Mesendoderm (in vitro differentiated cells): ENCODE results near the gene TLE3.

Experiments used
- DNase-seq: peaks from one replicate; pipeline ENCODE4 v3.0.0; 2013
- H2AK5ac ChIP-seq: 2 replicates; pipeline ENCODE4 v1.6.1; 2013; ENCODE audit warnings: low read length, inconsistent platforms
- H2BK120ac ChIP-seq: 2 replicates; pipeline ENCODE4 v1.6.1; 2013; ENCODE audit warnings: low read depth, mild to moderate bottlenecking, low read length, moderate library complexity, mixed read lengths
- H2BK15ac ChIP-seq: replicated peaks from 2 replicates; pipeline ENCODE4 v1.6.1; 2013; ENCODE audit warnings: low read depth, mild to moderate bottlenecking, moderate library complexity
- H2BK5ac ChIP-seq: 2 replicates; pipeline ENCODE4 v1.6.1; 2013; ENCODE audit warnings: low read length, inconsistent platforms
- H3K18ac ChIP-seq: 2 replicates; pipeline ENCODE4 v1.6.1; 2013; ENCODE audit warnings: mild to moderate bottlenecking, low read length, mixed read lengths
- H3K23ac ChIP-seq: one replicate; pipeline ENCODE4 v1.6.1; 2013; ENCODE audit warnings: low read length
- H3K27ac ChIP-seq: 2 replicates; pipeline ENCODE4 v1.5.1; 2013; ENCODE audit warnings: low read depth, mild to moderate bottlenecking, inconsistent platforms, low read length, moderate library complexity
- H3K27me3 ChIP-seq: 2 replicates; pipeline ENCODE4 v1.6.1; 2013; ENCODE audit warnings: low read length, control low read depth, mild to moderate bottlenecking, inconsistent platforms; ENCODE audit not compliant: insufficient read depth, poor library complexity
- H3K36me3 ChIP-seq: 2 replicates; pipeline ENCODE4 v1.6.1; 2013; ENCODE audit warnings: low read length, inconsistent platforms; ENCODE audit not compliant: control insufficient read depth, insufficient read depth
- H3K4ac ChIP-seq: one replicate; pipeline ENCODE4 v1.6.1; 2013; ENCODE audit warnings: low read depth, mild to moderate bottlenecking, low read length, moderate library complexity
- H3K4me1 ChIP-seq: 2 replicates; pipeline ENCODE4 v1.6.1; 2013; ENCODE audit warnings: low read depth, low read length, inconsistent platforms; ENCODE audit not compliant: control insufficient read depth
- H3K4me2 ChIP-seq: 2 replicates; pipeline ENCODE4 v1.6.1; 2013; ENCODE audit warnings: low read length
- H3K4me3 ChIP-seq: 2 replicates; pipeline ENCODE4 v1.5.1; 2013; ENCODE audit warnings: mild to moderate bottlenecking, low read length
- H3K56ac ChIP-seq: one replicate; pipeline ENCODE4 v1.6.1; 2013; ENCODE audit warnings: low read length
- H3K79me1 ChIP-seq: 2 replicates; pipeline ENCODE4 v1.6.1; 2013; ENCODE audit warnings: low read length, inconsistent platforms
- H3K79me2 ChIP-seq: 2 replicates; pipeline ENCODE4 v1.6.1; 2013; ENCODE audit warnings: mild to moderate bottlenecking, low read length; ENCODE audit not compliant: control insufficient read depth, insufficient read depth
- H3K9ac ChIP-seq: 2 replicates; pipeline ENCODE4 v1.6.1; 2013; ENCODE audit warnings: low read length, inconsistent platforms
- H4K5ac ChIP-seq: one replicate; pipeline ENCODE4 v1.6.1; 2013; ENCODE audit warnings: low read length
- H4K8ac ChIP-seq: one replicate; pipeline ENCODE4 v1.6.1; 2013; ENCODE audit warnings: low read depth, mild to moderate bottlenecking, control low read depth, low read length, moderate library complexity
- WGBS: extraction: QIAGEN DNeasy Blood & Tissue Kit; methylation state at CpG from one replicate; pipeline ENCODE4 v1.1.7; 2013; ENCODE audit warnings: low lambda C conversion rate, missing lambda C conversion rate; ENCODE audit not compliant: insufficient coverage; ENCODE audit errors: extremely low coverage; 5-methylcytosine and 5-hydroxymethylcytosine counted together

The TLE3 gene

DNA sequence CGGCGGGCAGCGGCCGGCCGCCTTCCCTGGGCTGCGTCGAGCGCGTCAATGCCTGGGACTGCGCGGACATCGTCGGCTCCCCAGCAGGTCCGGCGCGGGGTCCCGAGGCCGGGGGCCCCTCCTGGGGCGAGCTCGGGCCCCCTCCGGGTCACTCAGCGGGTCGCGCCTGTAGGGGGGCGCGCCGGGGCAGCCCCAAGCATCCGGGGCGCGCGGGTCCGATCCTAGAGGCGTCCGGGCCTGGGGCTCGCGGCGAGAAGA, 725 bp downstream of the TLE3 start:
- Histone ChIP-seq H4K5ac (no peak overlapping the region), H3K36me3 (no peaks in the 10 kb centered on the region), H2AK5ac (no peak overlapping the region), H3K56ac (peak overlapping the region; percentile 97), H3K27ac (peak overlapping the region; percentile 86), H3K27me3 (no peaks in the 10 kb centered on the region), H3K4me2 (peak overlapping the region; percentile 77), H3K9ac (peak overlapping the region; percentile 95), H3K79me1 (no peaks in the 10 kb centered on the region), H3K4me3 (peak overlapping the region; percentile 66), H3K18ac (peak overlapping the region; percentile 99), H2BK120ac (peak overlapping the region; percentile 94), H2BK5ac (peak overlapping the region; percentile 42), H3K79me2 (peaks cover 45% of the 10 kb centered on the region), H2BK15ac (peak overlapping the region; percentile 25), H3K4me1 (peaks cover 21% of the 10 kb centered on the region), H3K23ac (peak overlapping the region; percentile 25), H3K4ac (peak overlapping the region; percentile 97), H4K8ac (peak overlapping the region; percentile 42)
- WGBS = no CpG with 5 or more reads among the region's 37 CpGs
- DNase-seq = no peak

DNA sequence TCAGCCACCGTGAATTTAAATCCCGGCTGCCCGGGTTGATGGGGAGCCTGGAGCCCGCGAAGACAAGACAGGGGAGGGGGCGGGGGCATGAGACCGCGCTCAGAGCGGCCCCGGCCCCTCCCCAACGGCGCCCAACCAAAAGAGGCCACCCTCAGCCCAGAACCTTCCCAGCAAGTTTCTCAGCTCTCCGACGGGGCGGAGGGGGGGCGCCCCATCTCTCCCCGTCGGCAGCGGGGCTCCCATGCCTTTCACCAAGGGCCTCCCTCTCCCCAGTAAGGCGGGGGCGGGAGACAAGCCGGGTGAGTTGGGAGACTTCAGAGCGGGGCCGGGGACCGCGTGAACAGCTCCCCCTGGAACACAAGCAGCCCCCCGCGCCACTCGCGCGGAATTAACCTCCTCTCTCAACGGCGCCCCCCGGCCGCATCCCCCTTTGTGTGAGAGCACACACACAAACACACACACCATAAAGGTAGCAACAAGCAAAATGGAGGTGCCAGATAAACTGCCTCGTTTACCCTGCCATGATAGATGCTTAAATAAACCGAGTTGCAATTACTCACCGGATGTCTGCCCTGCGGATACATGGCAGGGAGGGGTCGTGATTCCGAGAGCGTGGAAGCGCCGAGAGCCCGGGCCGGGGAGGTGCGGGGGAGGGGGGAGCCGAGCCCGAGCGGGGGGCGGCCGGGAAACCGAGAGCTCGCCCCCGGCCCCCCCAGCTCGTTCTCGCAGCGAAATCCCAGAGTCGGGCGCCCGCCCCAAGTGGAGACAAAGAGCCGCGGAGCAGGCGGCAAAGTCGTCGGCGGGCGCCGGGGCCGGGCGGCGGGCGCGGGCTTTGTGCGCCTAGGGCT, 1.3 kb downstream of the TLE3 start:
- peak; percentile 65 for DNase-seq
- peak overlapping the region; percentile 95 for H3K9ac ChIP-seq
- H2BK120ac ChIP-seq = peak overlapping the region; percentile 94
- peak overlapping the region; percentile 25 for H3K23ac ChIP-seq
- peaks cover 24% of the 10 kb centered on the region for H3K4me1 ChIP-seq
- H2BK5ac ChIP-seq = peak overlapping the region; percentile 79
- H3K18ac ChIP-seq = peak overlapping the region; percentile 99
- H4K5ac ChIP-seq = no peak overlapping the region
- peaks cover 50% of the 10 kb centered on the region for H3K79me2 ChIP-seq
- H3K56ac ChIP-seq = peak overlapping the region; percentile 97
- H3K4me3 ChIP-seq = peak overlapping the region; percentile 66
- peak overlapping the region; percentile 97 for H3K4ac ChIP-seq
- peak overlapping the region; percentile 2 for H3K4me2 ChIP-seq
- peak overlapping the region; percentile 20 for H2BK15ac ChIP-seq
- H3K36me3 ChIP-seq = no peaks in the 10 kb centered on the region
- no CpG with 5 or more reads among the region's 75 CpGs for WGBS
- peaks cover 3% of the 10 kb centered on the region for H3K79me1 ChIP-seq
- H2AK5ac ChIP-seq = no peak overlapping the region
- no peaks in the 10 kb centered on the region for H3K27me3 ChIP-seq
- peak overlapping the region; percentile 42 for H4K8ac ChIP-seq
- H3K27ac ChIP-seq = peak overlapping the region; percentile 86

DNA sequence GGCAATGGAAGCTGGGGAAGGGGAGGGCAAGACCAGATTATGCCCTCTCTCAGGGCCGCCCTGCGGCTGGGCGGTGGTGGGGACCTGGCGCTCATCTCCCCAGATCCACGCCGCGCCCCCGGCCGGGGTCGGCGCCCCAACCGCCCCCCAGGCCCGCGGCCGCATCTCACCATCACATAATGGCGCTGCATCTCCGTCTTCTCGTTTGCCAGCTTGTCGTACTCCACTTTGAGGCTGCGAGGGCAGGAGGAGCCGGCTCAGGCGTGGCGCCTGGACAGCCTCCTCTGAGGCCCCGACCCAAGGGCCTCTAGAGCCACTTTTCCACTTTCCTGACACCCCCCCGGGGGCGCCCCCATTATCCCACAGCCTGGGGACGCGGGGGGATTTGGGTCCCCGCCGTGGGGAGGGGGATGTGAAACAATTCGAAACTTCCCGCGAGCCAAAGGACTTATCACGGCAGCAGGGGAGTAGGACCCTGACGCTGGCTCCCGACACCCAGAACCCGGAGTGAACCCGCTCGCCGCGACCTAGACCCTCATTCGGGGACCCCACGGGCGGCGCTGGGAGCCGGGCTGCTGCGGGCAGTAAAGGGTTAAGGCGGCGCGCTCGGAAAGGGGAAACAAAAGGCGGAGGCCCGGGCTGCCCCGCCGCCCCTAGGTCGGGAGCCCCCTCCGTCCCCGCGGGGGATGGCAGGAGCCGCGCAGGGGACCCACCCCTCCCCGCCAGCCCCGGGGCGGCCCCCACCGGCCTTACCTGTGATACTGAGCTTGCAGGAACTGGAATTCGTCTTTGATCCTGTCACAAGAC, 2.1 kb downstream of the TLE3 start:
- Histone ChIP-seq H3K4me1 (peaks cover 29% of the 10 kb centered on the region), H3K18ac (peak overlapping the region; percentile 99), H2BK15ac (no peak overlapping the region), H2BK5ac (peak overlapping the region; percentile 53), H4K8ac (peak overlapping the region; percentile 82), H3K4me3 (peak overlapping the region; percentile 66), H3K9ac (peak overlapping the region; percentile 95), H3K4ac (peak overlapping the region; percentile 74), H2AK5ac (no peak overlapping the region), H3K4me2 (peak overlapping the region; percentile 86), H3K36me3 (no peaks in the 10 kb centered on the region), H3K27ac (peak overlapping the region; percentile 60), H4K5ac (no peak overlapping the region), H3K79me1 (peaks cover 6% of the 10 kb centered on the region), H2BK120ac (peak overlapping the region; percentile 54), H3K23ac (peak overlapping the region; percentile 54), H3K27me3 (no peaks in the 10 kb centered on the region), H3K56ac (peak overlapping the region; percentile 97), H3K79me2 (peaks cover 58% of the 10 kb centered on the region)
- no CpG with 5 or more reads among the region's 66 CpGs for WGBS
- peak; percentile 90 for DNase-seq

DNA sequence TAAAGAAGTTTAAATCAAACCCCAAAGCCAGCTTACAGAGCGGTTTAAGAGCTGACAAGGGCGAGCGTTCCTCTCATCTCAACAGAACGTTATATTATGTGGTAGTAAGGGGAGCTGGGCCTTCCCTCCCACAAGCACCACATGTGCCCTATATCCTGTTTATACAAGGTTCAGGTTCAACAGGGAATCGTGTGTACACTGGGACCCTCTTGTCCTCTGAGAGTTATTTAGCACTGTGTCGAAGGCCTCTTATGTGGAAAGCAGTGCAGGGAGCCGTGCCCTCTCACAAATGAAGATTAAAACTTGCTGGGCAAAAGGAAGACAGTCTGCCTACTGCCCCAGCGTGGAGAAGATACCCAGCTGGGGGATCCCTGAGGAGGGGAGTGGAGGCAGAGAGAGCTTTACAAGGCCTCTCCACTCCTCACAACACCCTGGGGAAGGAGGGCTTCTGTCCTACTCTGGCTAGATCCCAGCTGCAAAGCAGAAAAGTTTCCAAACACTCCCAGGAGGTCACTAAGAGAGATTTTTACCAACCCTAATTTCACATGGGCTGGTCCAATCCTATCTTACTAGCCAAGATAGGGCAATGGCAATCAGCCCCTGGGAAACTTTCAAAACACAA, 2.9 kb downstream of the TLE3 start:
- Histone ChIP-seq H3K79me1 (peaks cover 11% of the 10 kb centered on the region), H4K8ac (no peak overlapping the region), H3K79me2 (peaks cover 64% of the 10 kb centered on the region), H2BK5ac (peak overlapping the region; percentile 17), H4K5ac (no peak overlapping the region), H3K4me1 (peaks cover 35% of the 10 kb centered on the region), H3K36me3 (no peaks in the 10 kb centered on the region), H3K27ac (no peak overlapping the region), H3K56ac (peak overlapping the region; percentile 97), H3K4me3 (peak overlapping the region; percentile 66), H3K9ac (peak overlapping the region; percentile 95), H2BK15ac (no peak overlapping the region), H3K4me2 (peak overlapping the region; percentile 86), H3K27me3 (no peaks in the 10 kb centered on the region), H3K23ac (no peak overlapping the region), H3K4ac (peak overlapping the region; percentile 23), H2BK120ac (peak overlapping the region; percentile 54), H3K18ac (peak overlapping the region; percentile 99), H2AK5ac (peak overlapping the region; percentile 25)
- WGBS = no CpG with 5 or more reads among the region's 8 CpGs
- DNase-seq = no peak

DNA sequence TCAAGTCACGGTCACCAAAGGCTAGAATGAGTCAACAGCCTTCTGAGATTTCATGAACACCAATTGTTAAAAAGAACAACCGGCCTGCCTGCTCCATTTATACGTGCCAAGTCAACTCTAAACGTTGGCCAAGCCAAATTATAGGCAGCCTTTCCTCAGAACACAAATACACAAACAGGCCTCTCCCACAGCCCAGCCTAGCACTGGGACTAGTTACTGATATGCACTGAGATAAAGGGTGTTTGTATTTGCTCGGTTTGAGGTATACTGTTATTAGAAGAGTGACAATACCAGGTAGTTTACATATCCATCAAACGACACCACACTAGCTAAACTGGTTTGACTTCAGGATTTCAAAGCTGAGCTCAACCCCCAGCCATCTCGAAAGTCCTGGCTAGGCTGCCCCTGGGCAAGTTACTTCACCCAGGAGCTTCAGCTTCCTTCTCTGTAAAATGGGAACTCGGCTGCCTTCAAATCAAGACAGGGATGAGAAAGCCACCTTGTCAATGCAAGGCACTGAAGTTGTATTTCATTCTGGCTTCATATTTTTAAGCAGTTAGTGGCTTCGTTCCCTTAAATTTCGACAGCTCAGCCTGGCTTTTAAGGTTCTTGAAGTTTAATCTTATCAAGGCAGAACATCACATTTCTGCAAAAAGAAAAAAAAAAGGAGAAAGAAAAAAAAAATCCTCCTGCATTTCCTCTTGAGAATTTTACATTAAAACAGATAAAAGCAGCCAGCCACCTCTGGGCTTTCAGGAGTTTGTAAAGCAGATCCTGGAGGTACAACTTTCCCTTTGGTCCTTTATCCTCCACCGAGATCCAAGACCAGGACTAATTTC, 4.0 kb downstream of the TLE3 start:
- Histone ChIP-seq H2BK15ac (no peak overlapping the region), H3K27ac (peak overlapping the region; percentile 34), H3K27me3 (no peaks in the 10 kb centered on the region), H2BK5ac (peak overlapping the region; percentile 66), H3K56ac (peak overlapping the region; percentile 75), H3K23ac (no peak overlapping the region), H3K4me1 (peaks cover 43% of the 10 kb centered on the region), H2AK5ac (no peak overlapping the region), H3K36me3 (no peaks in the 10 kb centered on the region), H2BK120ac (no peak overlapping the region), H3K4me2 (peak overlapping the region; percentile 19), H3K79me2 (peaks cover 73% of the 10 kb centered on the region), H3K4me3 (no peak overlapping the region), H3K79me1 (peaks cover 17% of the 10 kb centered on the region), H3K4ac (peak overlapping the region; percentile 71), H4K5ac (no peak overlapping the region), H4K8ac (no peak overlapping the region), H3K9ac (peak overlapping the region; percentile 54), H3K18ac (peak overlapping the region; percentile 92)
- peak; percentile 92 for DNase-seq
- no CpG with 5 or more reads among the region's 11 CpGs for WGBS
